CD4-positive, alpha-beta T cell treated with Interleukin-15 for 4 hours (primary cell): Measurements from ENCODE around the gene WARS2.

ENCODE experiments used
- DNase-seq: peaks from one replicate; pipeline ENCODE4 v3.0.0-alpha.2; 2020; ENCODE audit warnings: low spot score

Gene WARS2

GRCh38 chr1:118983558-118984041, 156.9 kb downstream of the WARS2 start:
- no peak for DNase-seq

DNA sequence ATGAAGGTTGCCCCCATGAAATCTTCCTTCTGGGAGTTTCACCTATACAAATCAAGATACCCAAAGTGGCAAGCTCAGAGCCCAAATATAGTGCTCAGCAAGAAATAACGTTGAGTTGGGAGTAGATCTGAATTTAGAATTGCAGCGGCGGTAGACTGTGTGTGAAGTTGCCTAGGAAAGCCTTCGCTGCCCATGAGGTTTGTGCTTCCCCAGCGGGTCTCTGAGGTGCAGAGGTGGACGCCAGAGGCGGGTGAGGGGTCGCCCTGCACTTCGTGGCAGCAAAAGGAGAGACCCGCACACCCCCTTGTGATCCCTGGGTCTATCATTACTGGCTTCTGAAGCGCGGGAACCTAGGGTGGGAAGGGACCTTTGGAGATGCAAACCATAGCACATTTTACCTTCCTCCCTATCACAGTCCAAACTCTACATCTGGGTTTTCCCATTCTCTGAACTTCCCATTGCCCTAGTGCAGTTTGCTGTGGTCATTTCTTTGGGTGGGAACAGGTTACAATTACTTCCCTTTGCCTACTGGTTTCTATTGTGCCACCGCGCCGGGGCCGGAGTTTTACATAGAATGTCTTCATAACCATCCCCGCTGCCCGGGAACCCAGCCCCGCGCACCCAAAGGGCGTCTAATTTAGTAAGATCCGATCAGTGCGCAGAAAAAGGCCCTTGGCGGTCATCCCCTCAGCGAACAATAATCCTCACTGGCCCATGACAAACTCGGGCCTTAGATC, 157.5 kb downstream of the WARS2 start:
- no peak for DNase-seq

DNA sequence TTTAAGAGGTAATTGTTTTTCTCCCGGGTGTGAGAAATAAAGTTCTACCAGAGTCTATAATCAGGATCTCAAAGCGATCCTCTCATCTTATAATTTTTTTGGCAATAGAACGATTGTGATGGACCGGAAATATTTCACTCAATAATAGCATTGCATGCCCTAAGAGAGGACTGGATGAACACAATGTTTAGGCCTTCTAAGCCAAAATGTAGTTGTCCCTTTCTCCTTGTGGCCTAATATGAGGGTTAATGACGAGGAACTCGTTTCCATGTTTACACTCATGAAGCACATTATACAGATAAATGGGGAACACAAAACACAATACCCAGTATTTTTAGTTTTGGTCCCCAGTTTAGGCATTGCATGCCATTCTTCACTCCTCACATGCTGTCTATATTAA, 158.2 kb downstream of the WARS2 start:
- no peak for DNase-seq

DNA sequence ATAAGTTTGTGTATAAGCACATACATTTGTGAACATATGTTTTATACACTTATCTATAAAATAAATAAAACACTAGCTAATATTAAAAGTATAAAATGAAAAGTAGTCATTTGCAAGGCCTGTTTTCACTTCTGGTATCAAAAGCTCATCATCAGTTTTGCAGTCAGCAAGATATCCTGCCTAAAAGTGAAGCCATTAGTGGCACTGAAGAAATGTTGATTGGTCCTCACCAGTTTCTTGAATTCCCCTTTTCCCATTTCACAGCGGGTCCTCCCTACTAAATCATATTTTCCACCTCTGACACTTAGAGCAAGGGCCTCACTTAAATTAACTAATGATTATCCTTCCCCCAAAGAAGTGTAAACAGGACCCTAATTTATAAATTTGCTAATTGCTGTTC, 159.0 kb downstream of the WARS2 start:
- DNase-seq, result no peak
